HG03432 (cell line): ENCODE results near the gene KCNMA1.

ENCODE experiments used
- ATAC-seq: cut with Tn5 transposase; IDR thresholded peaks from one replicate; pipeline ENCODE4 v1.9.1; 2021; ENCODE audit warnings: mild to moderate bottlenecking, moderate library complexity; ENCODE audit not compliant: unreplicated experiment

KCNMA1 gene

DNA sequence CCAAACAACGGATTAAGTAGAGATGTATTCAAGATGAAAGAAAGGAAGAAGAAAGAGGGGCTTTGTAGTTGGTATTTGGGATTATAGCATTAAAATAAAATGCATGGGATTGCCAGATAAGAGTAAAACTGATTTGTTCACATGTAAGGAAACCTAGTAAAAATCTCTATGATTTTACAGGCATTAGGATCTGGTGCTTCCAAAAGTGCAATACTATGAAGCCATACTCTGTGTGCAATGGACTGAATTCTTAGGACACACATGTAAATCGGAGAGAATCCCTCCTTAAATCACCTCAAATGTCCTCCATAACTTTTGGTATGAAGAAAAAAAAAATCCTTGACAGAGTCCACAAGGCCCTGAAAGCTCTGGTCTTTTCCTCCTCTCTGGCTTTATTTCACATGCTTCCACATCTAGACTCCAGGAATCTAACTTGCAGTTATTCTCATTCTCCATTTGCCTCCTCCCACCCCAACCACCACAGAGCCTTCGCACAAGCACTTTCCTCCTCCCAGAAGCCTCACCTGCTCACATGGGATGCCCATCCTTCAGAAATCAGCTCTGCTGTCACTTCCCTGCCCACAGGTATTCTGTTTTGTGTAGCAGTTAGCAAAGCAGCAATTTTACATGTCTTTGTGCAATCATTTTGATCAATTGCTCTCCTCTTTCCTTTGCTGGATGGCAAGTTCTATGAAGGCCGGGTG lies 378.3 kb downstream of the KCNMA1 start:
- no peak for ATAC-seq

DNA sequence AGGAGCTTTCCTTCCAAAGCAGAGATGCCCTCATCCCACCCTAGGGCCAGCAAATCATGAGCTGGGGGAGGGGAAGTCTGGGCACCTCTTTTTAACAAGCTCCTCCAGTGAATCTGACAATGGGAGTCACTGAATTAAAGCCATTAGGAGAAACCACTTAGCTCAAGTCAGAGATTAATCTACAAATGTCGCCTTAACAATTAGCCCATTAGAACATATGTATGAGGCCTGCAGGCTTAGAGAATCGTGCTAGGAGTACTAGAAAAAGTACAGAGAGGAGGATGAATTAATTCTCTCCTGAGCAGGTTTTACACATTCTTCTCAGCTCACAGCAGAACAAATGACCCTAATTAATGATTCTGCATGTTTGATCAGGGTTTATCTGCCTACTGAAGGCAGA lies 381.3 kb downstream of the KCNMA1 start:
- no peak for ATAC-seq

DNA sequence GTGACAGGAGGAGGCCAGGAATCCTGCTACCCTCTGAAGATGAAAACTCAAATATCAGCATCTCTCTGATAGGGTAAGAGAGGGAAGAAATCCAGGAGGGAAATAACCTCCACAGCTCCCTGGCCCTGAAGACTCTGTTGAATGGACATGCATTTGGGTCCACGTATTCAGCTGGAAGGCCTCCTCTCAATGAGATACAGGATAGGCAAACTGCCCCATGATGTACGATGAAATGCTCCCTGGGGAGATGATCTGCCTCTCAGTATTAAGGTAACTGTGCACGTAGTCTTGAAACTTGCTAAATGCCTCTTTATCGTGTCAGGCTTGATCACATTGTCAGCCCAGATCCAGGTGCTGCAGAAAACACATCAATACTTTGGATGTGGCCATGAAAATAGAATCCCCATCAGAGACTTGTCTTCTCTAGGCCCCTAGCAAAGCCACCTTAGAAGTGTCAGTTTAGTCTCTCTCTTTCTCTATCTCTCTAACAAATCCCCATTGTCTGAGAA lies 384.0 kb downstream of the KCNMA1 start:
- no peak for ATAC-seq

DNA sequence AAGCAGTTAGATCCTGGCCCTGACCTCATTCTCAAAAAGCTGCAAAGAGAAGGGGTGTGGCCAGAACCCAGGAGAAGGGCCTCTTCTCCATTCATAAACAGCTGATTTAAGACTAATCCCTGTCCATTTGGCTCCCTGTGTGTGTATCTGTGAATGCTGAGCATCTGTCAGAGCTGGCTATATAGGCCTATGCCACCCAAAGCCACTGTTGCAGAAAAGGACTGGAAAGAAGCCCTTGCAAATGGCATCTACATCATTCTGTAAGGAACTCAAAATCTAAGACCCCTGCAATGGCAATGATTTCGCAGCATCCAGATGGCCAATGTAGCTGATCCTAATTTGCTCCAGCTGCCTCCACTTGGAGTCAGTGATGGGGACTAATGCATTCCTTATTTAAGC lies 384.5 kb downstream of the KCNMA1 start:
- ATAC-seq: no peak

DNA sequence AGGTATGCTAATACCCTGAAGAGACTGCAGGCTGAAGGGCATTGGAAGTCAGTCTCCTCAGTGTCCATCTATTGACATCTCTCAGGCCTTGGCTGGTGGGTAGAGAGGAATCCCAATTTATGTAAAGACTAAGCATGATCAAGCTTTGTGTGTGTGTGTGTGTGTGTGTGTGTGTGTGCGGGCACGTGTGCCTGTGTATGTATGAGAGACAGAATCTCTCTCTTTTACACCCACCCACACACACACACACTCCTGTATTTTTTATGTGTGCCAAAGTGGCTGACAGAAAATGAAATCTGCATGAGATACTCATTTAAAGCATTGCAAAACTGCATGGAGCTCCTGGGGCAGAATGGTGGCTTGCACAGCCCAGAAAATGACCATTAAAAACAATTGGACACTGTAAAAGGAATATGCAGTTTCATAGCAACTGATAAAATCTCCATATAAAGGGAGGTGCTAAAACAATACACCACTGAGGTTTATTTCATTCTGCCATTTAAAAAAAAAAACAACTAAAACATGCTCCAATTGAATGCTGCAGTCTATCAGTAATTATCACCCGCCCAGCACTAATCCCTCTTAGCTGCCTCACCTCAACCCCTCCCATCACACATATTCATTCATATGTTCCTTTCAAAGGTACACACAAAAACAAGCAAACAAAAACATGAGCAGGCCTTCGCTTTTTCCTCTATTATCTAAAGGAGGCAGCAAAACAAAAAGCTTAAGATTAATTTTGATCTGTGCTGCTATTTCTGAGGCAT lies 385.0 kb downstream of the KCNMA1 start:
- ATAC-seq: no peak

DNA sequence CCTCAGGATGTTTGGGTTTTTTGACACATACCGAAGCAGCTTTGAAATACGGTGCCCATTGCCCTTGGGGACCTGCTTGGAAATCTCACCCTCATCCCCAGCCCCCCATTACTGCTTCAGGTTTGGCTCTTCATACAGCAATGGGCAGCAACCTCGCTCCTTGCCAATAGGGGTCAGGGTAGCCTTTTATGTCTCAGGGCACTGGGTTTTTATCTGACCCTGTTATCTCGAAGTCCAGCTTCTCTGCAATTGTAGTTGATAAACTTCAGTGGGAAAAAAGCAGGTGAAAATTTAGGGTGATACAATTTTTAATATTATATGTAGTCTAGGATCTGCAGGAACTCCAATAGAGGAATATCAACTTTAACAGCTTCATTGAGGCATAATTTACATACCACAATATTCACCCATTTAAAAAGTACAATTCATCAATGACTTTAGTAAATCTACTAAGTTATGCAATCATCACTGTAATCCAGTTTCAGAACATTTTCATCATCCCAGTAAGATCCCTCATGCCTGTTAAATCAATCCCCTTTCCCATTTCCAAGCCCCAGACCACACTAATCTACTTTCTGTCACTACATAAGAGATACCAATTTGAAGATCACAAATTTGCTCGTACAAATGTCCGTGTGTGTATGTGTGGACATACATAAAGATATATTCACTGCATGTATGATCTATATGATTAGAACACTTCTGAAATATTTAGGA lies 386.2 kb downstream of the KCNMA1 start:
- ATAC-seq: peak; percentile 42

DNA sequence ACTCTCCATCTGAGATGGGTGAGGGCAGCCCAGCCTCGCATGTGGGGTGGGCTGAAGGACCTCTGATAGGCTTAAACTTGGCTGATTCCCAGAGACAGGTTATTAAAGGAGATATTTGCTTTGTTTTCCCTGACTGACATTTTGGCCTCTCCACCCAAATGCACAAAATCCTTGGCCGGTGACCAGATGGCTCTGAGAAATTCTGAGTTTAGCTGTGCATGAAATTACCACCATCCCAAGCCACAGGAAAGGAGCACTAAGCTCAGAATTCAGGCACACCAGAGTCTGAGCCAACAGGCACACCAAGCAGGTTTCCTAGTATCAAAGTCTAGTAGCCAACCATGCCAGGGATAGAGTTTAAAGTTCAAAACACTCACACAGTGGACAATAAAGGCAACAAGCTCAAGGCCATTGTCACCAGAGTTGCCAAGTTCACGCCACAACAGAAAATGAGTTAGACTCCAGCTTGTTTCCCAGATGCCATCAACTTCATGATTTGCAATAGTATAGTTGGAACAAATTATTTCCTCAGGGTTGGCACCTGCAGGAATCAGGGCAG lies 387.6 kb downstream of the KCNMA1 start:
- ATAC-seq: no peak

DNA sequence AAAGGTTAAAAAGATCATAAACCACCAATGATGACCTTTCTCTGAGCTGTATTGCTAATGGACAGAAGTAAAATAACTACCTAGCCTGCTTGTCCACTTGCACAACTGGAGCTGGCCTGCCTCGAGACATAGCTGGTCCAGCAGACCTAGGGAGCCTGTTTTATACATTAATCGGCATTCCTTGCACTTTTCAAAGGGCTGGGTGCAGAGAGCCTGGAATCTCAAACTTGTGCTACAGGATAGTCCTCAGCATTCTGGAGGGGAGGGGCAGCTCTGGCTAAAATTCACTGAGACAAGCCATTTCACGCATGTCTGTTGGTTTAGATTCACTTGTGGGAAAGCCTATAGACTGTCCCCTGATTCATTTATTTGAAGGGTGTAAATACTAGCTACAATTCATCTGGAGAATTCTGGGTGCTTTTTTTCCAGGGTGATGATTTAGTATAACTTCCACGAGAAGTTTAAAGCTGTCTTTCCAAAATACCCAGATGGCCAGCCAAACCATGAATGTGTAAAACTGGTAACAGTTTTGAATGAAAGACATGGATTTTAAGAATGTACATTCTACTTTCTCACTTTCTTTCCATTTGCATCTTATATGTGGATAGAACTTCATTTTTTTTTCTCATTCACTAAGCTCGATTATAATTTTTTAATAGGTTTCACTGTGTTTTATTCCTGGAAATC lies 389.4 kb downstream of the KCNMA1 start:
- ATAC-seq: no peak

DNA sequence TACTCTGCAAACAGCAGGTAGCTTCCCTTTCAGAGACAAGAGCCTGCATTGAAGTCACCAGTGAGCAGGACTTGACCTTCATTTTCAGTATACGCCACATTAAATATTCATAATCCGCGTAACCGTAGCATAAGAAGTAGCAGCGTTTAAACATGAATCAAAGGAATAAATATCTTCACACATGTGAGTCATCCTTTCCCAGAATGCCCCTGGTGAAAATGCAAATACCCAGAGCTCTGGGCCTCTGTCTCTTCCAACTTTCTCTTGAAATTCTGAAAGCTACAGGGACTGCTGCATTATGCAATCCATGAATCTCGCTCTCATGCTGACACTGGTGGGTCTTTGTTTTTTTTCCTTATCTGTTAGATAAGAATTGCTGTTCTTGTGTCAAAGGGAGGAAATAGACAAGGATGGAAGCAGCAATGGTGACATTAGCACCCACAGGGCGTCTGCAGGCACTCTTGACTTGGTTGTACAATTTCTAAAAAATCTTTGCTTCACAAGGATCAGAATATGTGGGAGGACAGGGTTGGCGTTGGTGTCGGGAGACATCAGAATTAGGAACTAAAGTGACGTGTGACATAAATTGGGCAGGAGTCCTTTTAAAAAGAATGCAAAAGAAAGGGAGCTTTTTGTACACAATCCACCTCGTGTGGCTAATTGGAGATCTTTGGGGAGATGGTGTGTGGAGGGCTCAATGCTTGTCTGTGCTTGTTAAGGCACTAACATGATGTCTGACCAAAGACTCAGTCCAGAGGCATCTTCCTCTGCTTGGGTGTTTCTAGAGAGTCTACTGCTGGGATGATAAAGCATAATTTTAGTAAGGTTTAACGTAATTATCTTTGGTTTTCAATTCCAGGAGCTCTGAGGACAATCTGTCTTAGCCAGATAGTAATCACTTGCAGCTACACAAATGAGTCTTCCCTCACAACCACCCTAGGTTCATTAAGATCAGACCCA lies 390.3 kb downstream of the KCNMA1 start:
- ATAC-seq: no peak

DNA sequence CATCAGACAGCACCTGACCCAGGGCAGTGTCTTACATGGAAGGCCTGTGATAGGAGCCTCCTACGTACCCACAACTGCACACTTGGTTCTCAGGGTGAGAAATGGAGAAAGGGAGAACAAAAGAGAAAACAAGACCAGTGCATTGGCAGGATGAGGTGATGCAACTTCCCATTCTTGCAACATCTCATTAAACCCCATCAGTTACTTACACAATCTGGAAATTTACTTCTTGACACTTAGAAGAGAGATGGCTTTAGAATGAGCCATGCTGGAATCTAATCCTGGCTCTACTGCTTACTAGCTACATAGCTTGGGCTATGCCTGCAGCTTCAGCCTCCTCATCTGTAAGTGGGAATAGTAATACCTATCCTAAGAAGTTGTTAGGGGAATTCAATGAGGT lies 391.7 kb downstream of the KCNMA1 start:
- ATAC-seq: no peak

DNA sequence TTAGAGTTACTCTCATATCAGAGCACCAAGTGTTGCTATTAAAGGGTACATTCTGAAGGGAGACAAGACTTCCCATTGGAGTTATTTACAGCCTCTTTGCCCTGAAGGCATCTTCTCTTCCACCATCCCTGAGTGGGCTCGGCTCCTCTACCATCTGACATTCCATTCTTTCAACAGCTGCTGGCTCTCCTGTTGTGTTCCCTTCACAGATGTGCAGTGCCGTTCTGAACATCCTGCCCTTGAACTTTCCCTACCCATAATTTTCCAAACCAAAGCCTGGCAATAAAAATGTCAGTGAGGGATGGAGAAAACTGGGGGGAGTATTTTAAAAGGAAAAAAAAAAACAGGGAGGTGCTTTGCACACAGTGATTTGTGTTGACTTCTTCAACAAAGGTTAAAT lies 392.9 kb downstream of the KCNMA1 start:
- no peak for ATAC-seq

DNA sequence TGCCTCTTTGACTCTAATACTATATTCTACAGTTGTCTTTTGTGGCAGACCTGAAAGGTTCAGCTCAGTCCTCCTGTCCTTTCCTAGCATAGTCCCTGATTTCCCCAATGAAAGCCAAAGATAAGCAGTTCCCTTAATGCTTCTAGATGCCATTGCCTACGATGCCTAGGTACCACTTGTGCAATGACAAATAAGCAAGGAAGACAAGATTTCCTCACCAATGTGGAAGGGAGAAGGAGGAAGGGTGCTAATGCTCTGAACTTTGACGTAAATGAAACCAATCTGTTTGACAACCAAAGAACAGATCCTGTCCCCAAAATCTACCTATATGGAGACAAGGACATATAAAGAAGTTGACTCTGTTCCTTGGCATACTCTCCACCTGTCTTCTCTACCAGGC lies 393.3 kb downstream of the KCNMA1 start:
- ATAC-seq: no peak

DNA sequence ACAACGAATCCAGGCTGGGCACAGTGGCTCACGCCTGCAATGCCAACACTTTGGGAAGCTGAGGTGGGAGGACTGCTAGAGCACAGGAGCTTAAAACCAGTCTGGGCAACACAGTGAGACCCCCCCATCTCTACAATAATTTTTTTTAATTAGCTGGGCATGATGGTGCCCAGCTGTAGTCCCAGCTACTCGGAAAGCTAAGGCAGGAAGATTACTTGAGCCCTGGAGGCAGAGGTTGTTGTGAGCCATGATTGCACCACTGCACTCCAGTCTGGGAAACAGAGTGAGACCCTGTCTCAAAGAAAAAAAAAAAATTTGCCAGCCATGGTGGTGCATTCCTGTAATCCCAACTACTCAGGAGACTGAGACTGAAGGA lies 396.3 kb downstream of the KCNMA1 start:
- ATAC-seq: no peak

DNA sequence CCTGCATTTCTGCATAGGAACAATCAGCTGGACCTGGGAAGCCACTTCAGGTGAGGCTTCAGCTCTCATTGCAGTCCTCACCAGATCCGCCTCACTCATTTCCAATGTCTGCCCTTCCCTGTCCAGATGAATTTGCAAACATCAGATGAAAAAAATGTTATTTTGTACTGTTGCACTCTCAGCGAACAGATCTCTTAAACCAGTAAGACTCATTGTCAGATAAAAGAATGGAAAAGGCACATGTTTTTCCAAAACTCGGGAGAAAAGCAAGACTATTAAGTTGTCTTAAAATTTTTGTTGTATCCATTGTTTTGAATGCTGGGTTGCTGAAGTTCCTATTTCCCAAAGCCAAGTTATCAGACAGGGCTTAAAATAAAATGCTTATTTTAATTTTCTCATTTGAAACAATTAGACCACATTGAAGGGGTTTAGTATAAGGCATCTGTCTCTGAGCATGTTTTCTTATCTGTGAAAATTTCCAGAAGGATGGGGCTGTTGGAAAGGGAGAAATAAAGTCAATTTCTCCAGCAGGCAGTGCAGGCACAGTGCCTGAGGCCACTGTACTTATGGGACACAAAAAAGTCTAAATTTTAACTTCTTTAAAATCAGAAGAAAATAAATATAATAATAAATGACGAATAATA lies 396.8 kb downstream of the KCNMA1 start:
- no peak for ATAC-seq

DNA sequence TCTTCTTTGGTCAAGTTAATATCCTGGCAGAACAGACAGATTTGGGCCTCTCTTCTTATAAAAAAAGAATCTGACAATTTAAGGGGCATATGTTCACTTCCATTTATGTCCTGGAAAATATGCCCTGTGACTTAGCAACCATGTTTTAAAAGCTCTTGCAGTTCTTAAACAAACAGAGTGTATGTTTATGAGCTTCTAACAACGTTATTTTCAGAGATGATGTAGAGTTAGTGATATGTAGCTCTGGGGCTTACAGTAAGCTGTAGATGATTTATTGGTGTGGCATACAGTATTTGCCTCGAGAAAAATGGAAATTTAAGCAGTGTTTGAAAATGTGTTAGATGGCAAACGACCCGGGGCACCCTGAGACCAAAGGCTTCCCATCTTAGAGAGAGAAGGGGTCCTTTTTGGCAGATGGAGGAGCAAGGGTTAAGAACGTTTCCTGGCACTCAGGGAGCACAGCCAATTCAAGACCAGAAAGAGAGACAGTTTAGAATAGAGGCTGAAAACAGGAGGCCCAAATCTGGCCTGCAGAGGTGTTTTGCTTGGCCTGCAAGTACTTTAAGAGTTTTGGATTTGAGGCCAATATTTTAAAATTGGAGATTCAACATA lies 397.5 kb downstream of the KCNMA1 start:
- no peak for ATAC-seq

DNA sequence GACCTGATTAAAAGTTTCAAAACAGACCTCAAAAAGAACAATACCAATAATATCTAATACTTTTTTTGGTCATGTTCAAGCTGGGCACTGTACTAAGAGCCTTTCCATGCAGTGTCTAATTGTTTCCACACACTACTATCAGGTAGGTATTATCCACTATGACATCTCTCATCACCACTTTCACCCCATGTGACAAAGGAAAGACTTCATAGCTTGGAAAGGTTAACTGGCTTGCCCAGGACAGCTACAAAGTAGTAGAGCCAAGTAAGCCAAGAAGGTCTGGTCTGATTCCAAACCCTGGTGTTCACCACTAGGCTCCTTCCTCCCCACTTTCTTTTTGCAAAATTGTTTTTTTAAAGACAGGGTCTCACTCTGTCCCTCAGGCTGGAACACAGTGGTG lies 400.5 kb downstream of the KCNMA1 start:
- ATAC-seq: no peak

DNA sequence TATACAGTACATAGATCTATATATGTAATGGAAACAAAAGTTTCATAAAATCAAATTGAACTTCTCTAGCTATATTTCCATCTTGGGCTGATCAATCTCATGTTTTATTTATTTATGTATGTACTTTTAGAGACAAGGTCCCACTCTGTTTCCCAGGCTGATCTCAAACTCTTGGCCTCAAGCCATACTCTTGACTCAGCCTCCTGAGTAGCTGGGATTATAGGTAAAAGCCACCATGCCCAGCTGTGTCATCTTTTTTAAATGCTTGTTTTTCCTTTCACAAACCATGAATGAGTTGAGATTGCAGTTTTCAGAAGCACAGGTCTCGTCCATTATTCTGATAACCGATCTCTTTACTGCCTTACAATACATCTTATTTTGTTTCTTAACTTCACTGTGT lies 400.9 kb downstream of the KCNMA1 start:
- ATAC-seq: no peak

DNA sequence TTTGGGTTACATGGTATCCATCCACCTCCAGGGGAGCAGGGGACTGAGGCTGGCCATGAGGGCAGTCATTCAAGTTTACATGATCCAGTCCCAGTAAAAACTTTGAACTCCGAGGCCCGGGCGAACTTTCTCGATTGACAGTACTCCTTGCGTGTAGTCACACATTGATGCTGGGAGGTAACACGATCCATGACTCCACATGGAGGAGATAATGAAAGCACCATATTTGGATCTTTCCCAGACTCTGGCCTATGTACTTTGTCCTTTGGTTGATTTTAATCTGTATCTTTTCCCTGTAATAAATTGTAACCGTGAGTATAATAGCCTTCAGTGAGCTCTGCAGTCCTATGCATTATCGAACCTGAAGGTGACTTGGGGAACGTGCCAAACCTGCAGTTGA lies 401.6 kb downstream of the KCNMA1 start:
- no peak for ATAC-seq

DNA sequence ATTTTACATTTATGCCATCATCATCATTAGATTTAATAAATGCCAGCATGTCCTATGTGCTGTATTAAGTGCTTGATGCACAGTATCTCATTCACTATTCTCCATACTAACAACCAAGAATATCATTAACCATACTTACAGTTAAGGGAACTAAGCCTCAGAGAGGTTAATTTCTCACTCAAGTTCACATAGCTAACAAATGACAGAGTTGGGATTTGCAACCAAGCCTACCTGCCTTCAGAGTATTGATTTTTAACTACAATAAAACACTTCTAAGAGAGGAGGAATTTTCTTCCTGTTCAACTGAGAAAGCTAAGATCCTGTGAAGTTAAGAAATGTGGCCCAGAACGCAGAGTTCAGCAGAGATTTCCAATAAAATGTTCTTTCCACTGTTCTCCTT lies 403.0 kb downstream of the KCNMA1 start:
- ATAC-seq: no peak
